ENCODE results near the gene KLHDC3.

DNA sequence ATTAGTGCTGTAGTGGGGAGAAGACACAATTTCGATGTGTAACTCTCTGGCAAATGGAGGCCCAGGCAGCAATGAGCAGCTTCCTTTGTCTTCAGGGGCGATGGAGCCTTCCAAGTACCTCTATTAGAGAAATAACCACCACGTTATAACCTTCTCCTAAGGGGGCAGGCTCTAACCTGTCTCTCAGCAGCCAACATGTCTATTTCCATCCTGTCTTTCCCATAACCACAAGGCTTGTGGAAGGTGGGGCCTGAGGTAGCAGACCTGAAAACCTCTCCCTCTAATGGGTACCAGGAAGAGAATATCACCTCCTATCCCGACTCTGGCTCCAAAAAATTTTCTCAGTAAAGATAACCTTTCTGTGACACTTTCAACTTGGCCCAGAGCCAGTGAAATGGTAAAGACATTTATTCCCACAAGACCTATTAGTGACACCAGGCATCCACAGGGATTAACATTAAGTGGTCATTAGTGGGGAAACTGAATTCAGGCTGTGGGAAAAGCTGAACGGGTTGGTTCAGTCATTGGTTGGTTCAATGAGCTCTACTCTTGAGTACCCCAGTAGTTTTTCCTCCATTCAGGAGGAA, 39.0 kb upstream of the KLHDC3 start:
- TF ChIP-seq, protein P1, sequence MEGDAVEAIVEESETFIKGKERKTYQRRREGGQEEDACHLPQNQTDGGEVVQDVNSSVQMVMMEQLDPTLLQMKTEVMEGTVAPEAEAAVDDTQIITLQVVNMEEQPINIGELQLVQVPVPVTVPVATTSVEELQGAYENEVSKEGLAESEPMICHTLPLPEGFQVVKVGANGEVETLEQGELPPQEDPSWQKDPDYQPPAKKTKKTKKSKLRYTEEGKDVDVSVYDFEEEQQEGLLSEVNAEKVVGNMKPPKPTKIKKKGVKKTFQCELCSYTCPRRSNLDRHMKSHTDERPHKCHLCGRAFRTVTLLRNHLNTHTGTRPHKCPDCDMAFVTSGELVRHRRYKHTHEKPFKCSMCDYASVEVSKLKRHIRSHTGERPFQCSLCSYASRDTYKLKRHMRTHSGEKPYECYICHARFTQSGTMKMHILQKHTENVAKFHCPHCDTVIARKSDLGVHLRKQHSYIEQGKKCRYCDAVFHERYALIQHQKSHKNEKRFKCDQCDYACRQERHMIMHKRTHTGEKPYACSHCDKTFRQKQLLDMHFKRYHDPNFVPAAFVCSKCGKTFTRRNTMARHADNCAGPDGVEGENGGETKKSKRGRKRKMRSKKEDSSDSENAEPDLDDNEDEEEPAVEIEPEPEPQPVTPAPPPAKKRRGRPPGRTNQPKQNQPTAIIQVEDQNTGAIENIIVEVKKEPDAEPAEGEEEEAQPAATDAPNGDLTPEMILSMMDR (IDR thresholded peaks at IDR 0.05), result no peak
- TF ChIP-seq POLR2A (IDR thresholded peaks at IDR 0.05), result no peak

Measured in right lobe of liver (tissue), 4 donors.